ENCODE results near the gene ADAM12.

The ADAM12 gene

DNA sequence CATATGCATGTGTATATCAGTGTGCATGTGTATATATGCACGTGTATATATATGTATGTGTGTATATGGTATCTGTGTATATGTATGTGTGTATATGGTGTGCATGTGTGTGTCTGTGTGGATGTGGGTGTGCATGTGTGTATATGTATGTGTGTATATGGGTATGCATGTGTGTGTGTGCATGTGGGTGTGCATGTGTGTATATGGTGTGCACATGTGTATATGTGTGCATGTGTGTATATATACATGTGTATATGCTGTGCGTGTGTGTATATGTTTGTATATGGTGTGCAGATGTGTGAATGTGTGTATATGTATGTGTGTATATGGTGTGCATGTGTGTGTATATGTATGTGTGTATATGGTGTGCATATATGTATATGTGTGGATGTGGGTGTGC lies 245.2 kb downstream of the ADAM12 start:
- Histone ChIP-seq H2AFZ (ENCODE audit: low read depth, low read length) (no peak overlapping the region), H4K20me1 (ENCODE audit: insufficient read depth, low read length) (no peaks in the 10 kb centered on the region), H3K4me2 (ENCODE audit: insufficient read depth, low read length) (no peak overlapping the region), H3K4me3 (ENCODE audit: low read depth in 1 of 2, low read length in 2 of 2) (no peak overlapping the region), H3K4me1 (ENCODE audit: insufficient read depth, low read length) (0 out of 2 replicates have a peak, but pooled peaks cover under 1% of the 10 kb centered on the region), H3K79me2 (ENCODE audit: insufficient read depth, low read length) (no peaks in the 10 kb centered on the region), H3K27me3 (ENCODE audit: insufficient read depth, low read length, poor library complexity) (no peaks in the 10 kb centered on the region), H3K27ac (ENCODE audit: low read length) (no peak overlapping the region), H3K9me3 (ENCODE audit: insufficient read depth, low read length, severe bottlenecking) (peaks cover 10% of the 10 kb centered on the region), H3K9ac (ENCODE audit: low read depth, low read length) (no peak overlapping the region), H3K36me3 (ENCODE audit: insufficient read depth, low read length) (no peaks in the 10 kb centered on the region)
- no peak for TF ChIP-seq CTCF (IDR thresholded peaks at IDR 0.05; ENCODE audit: borderline replicate concordance, extremely low read depth, low read length, poor library complexity, severe bottlenecking)
- no peak for TF ChIP-seq EZH2 (IDR thresholded peaks at IDR 0.05; ENCODE audit: borderline replicate concordance, low read depth, low read length, severe bottlenecking)
- ATAC-seq (ENCODE audit: insufficient read depth, low read depth): no peak
- no peak for DNase-seq

DNA sequence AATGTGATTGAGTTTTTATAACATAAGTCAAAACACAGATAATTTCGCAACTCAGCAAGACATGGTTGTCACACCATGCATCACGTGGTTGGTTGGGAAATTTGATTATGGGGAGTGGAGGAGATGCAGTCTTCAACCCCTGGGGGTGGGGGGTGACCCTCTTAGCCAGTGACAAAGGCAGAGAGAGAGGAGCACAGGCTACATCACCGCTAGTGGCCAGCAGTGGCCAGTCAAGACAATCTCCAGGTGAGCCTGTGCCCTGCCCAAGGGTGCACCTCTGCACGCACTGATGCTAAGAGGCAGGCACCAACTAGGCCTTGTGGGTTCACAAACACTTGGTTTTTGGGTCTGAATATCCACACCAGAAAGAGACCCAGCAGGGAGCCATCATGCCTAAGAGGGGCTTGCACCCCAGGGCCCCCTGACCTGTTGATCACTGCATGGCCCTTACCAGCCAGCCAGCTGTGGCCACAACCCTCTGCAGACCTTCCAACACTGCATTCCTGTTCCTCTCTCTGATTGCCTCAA lies 247.5 kb downstream of the ADAM12 start:
- DNase-seq (no peak), ATAC-seq (ENCODE audit: insufficient read depth, low read depth) (no peak)
- no peak overlapping the region for H3K9ac ChIP-seq (ENCODE audit: low read depth, low read length)
- H3K27ac ChIP-seq (ENCODE audit: low read length): no peak overlapping the region
- peaks cover 10% of the 10 kb centered on the region for H3K9me3 ChIP-seq (ENCODE audit: insufficient read depth, low read length, severe bottlenecking)
- no peaks in the 10 kb centered on the region for H3K79me2 ChIP-seq (ENCODE audit: insufficient read depth, low read length)
- no peak overlapping the region for H3K4me2 ChIP-seq (ENCODE audit: insufficient read depth, low read length)
- H3K4me1 ChIP-seq (ENCODE audit: insufficient read depth, low read length): peaks cover 3% of the 10 kb centered on the region; the same call in 1 of the 2 replicates
- H2AFZ ChIP-seq (ENCODE audit: low read depth, low read length): no peak overlapping the region
- H3K36me3 ChIP-seq (ENCODE audit: insufficient read depth, low read length): no peaks in the 10 kb centered on the region
- TF ChIP-seq CTCF (IDR thresholded peaks at IDR 0.05; ENCODE audit: borderline replicate concordance, extremely low read depth, low read length, poor library complexity, severe bottlenecking) (no peak), EZH2 (IDR thresholded peaks at IDR 0.05; ENCODE audit: borderline replicate concordance, low read depth, low read length, severe bottlenecking) (no peak)
- no peak overlapping the region for H3K4me3 ChIP-seq (ENCODE audit: low read depth in 1 of 2, low read length in 2 of 2)
- H3K27me3 ChIP-seq (ENCODE audit: insufficient read depth, low read length, poor library complexity): no peaks in the 10 kb centered on the region
- H4K20me1 ChIP-seq (ENCODE audit: insufficient read depth, low read length): no peaks in the 10 kb centered on the region

DNA sequence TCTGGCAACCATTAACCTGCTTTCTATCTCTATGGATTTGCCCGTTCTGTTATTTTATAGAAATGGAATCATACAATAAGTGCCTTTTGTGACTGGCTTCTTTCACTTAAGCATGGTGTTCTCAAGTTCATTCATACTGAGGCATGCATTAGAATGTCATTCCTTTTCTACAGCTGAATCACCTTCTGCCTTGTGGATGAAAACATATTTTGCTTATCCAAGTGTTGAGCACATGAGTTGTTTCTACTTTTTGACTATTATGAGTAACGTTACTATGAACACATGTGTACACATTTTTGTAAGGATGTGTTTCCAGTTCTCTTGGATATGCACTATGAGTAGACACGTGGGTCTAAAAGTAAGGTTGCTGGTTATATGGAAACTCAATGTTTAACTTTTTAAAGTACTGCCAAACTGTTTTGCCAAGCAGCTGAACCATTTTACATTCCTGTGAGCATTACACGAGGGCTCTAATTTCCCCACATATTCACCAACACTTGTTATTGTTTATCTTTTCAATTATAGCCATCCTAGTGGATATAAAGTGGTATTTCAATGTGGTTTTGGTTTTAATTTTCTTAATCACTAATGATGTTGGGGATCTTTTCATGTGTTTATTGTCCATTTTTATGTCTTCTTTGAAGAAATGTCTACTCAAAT lies 250.6 kb downstream of the ADAM12 start:
- H3K27me3 ChIP-seq (ENCODE audit: insufficient read depth, low read length, poor library complexity): no peaks in the 10 kb centered on the region
- no peaks in the 10 kb centered on the region for H3K36me3 ChIP-seq (ENCODE audit: insufficient read depth, low read length)
- no peaks in the 10 kb centered on the region for H3K9me3 ChIP-seq (ENCODE audit: insufficient read depth, low read length, severe bottlenecking)
- DNase-seq (no peak), ATAC-seq (ENCODE audit: insufficient read depth, low read depth) (no peak)
- H3K79me2 ChIP-seq (ENCODE audit: insufficient read depth, low read length): no peaks in the 10 kb centered on the region
- no peak overlapping the region for H2AFZ ChIP-seq (ENCODE audit: low read depth, low read length)
- H3K4me3 ChIP-seq (ENCODE audit: low read depth in 1 of 2, low read length in 2 of 2): no peak overlapping the region
- H4K20me1 ChIP-seq (ENCODE audit: insufficient read depth, low read length): no peaks in the 10 kb centered on the region
- H3K9ac ChIP-seq (ENCODE audit: low read depth, low read length): no peak overlapping the region
- no peak overlapping the region for H3K27ac ChIP-seq (ENCODE audit: low read length)
- peaks cover 4% of the 10 kb centered on the region; the same call in 1 of the 2 replicates for H3K4me1 ChIP-seq (ENCODE audit: insufficient read depth, low read length)
- TF ChIP-seq EZH2 (IDR thresholded peaks at IDR 0.05; ENCODE audit: borderline replicate concordance, low read depth, low read length, severe bottlenecking): no peak
- no peak for TF ChIP-seq CTCF (IDR thresholded peaks at IDR 0.05; ENCODE audit: borderline replicate concordance, extremely low read depth, low read length, poor library complexity, severe bottlenecking)
- no peak overlapping the region for H3K4me2 ChIP-seq (ENCODE audit: insufficient read depth, low read length)
